KOPT-K1 (cell line): ENCODE results near the gene KANK4.

Experiments
- H3K27ac ChIP-seq: fragments of 200-600 bp; sonication (generic); 2 replicates; pipeline ENCODE4 v1.5.1; 2016; ENCODE audit warnings: antibody characterized with exemption, mild to moderate bottlenecking, low read depth, low read length; ENCODE audit not compliant: poor library complexity, severe bottlenecking
- H3K36me3 ChIP-seq: fragments of 200-600 bp; sonication (generic); 2 replicates; pipeline ENCODE4 v1.5.1; 2017; ENCODE audit warnings: antibody characterized with exemption, mild to moderate bottlenecking, low read length, moderate library complexity; ENCODE audit not compliant: insufficient read depth
- H3K9me3 ChIP-seq: fragments of 200-600 bp; sonication (generic); 2 replicates; pipeline ENCODE4 v1.5.1; 2017; ENCODE audit warnings: antibody characterized with exemption, low read length, mild to moderate bottlenecking; ENCODE audit not compliant: insufficient read depth, poor library complexity, severe bottlenecking

Gene KANK4

GRCh38 chr1:62346886-62347285 lies 27.7 kb upstream of the KANK4 start:
- Histone ChIP-seq H3K27ac (no peak overlapping the region), H3K36me3 (no peaks in the 10 kb centered on the region), H3K9me3 (no peaks in the 10 kb centered on the region)

- Histone ChIP-seq H3K27ac (no peak overlapping the region), H3K36me3 (no peaks in the 10 kb centered on the region), H3K9me3 (no peaks in the 10 kb centered on the region)
These were observed 24.7 kb upstream of the KANK4 start for GRCh38 chr1:62343911-62344310.

GRCh38 chr1:62342270-62342669 lies 23.0 kb upstream of the KANK4 start:
- H3K27ac ChIP-seq = no peak overlapping the region
- no peaks in the 10 kb centered on the region for H3K36me3 ChIP-seq
- H3K9me3 ChIP-seq = no peaks in the 10 kb centered on the region

- Histone ChIP-seq H3K36me3 (no peaks in the 10 kb centered on the region), H3K27ac (no peak overlapping the region), H3K9me3 (no peaks in the 10 kb centered on the region)
These were observed 22.4 kb upstream of the KANK4 start for GRCh38 chr1:62341615-62342014.

- no peak overlapping the region for H3K27ac ChIP-seq
- no peaks in the 10 kb centered on the region for H3K36me3 ChIP-seq
- H3K9me3 ChIP-seq = no peaks in the 10 kb centered on the region
These were observed 21.9 kb upstream of the KANK4 start for GRCh38 chr1:62341089-62341488.

GRCh38 chr1:62337706-62338631 lies 18.7 kb upstream of the KANK4 start:
- Histone ChIP-seq H3K36me3 (no peaks in the 10 kb centered on the region), H3K9me3 (no peaks in the 10 kb centered on the region), H3K27ac (no peak overlapping the region)

GRCh38 chr1:62336995-62337705 lies 17.9 kb upstream of the KANK4 start:
- H3K9me3 ChIP-seq = no peaks in the 10 kb centered on the region
- H3K36me3 ChIP-seq = no peaks in the 10 kb centered on the region
- no peak overlapping the region for H3K27ac ChIP-seq

GRCh38 chr1:62336638-62336994 lies 17.4 kb upstream of the KANK4 start:
- no peaks in the 10 kb centered on the region for H3K9me3 ChIP-seq

GRCh38 chr1:62335656-62336055 lies 16.4 kb upstream of the KANK4 start:
- H3K36me3 ChIP-seq = no peaks in the 10 kb centered on the region
- H3K27ac ChIP-seq = no peak overlapping the region
- H3K9me3 ChIP-seq = no peaks in the 10 kb centered on the region

More at GRCh38 chr1:62336638-62336994, 17.4 kb upstream of the KANK4 start:
- Histone ChIP-seq H3K27ac (no peak overlapping the region), H3K36me3 (no peaks in the 10 kb centered on the region)

GRCh38 chr1:62334434-62334985 lies 15.3 kb upstream of the KANK4 start:
- Histone ChIP-seq H3K27ac (no peak overlapping the region), H3K9me3 (no peaks in the 10 kb centered on the region), H3K36me3 (no peaks in the 10 kb centered on the region)

GRCh38 chr1:62333441-62333840 lies 14.2 kb upstream of the KANK4 start:
- H3K27ac ChIP-seq = no peak overlapping the region
- no peaks in the 10 kb centered on the region for H3K9me3 ChIP-seq
- no peaks in the 10 kb centered on the region for H3K36me3 ChIP-seq

- H3K27ac ChIP-seq = no peak overlapping the region
- H3K36me3 ChIP-seq = no peaks in the 10 kb centered on the region
- no peaks in the 10 kb centered on the region for H3K9me3 ChIP-seq
These were observed 8.3 kb upstream of the KANK4 start for GRCh38 chr1:62327360-62328055.

GRCh38 chr1:62325681-62326080 lies 6.4 kb upstream of the KANK4 start:
- Histone ChIP-seq H3K27ac (no peak overlapping the region), H3K9me3 (no peaks in the 10 kb centered on the region), H3K36me3 (no peaks in the 10 kb centered on the region)

GRCh38 chr1:62325081-62325480 lies 5.8 kb upstream of the KANK4 start:
- no peak overlapping the region for H3K27ac ChIP-seq
- no peaks in the 10 kb centered on the region for H3K9me3 ChIP-seq
- no peaks in the 10 kb centered on the region for H3K36me3 ChIP-seq

- Histone ChIP-seq H3K36me3 (no peaks in the 10 kb centered on the region), H3K9me3 (no peaks in the 10 kb centered on the region), H3K27ac (no peak overlapping the region)
These were observed 2.2 kb upstream of the KANK4 start for GRCh38 chr1:62321446-62321845.
